GM23248 (cell line): Measurements from ENCODE around the gene NUCB1. TPM values are rescaled to one million over a fixed set of nuclear protein-coding genes. Genes with fewer than 3 reads are reported as not detected.
"Not testable (repeated sequence)": the region's sequence is repeated elsewhere in the genome, so short reads cannot be mapped to it uniquely, and the experiment has no call there.

Experiments
- DNase-seq: peaks from one replicate; pipeline ENCODE4 v3.0.0-alpha.2; 2015
- H2AFZ ChIP-seq: fragments of 200-600 bp; sonication (generic); 2 replicates; pipeline ENCODE4 v1.6.1; 2016; ENCODE audit warnings: antibody characterized with exemption
- H3F3A ChIP-seq: fragments of 200-600 bp; sonication (generic); 2 replicates; pipeline ENCODE4 v1.6.1; 2016; ENCODE audit warnings: mild to moderate bottlenecking, antibody characterized with exemption, mixed run types; ENCODE audit not compliant: insufficient read depth
- H3K27ac ChIP-seq: fragments of 200-600 bp; sonication (generic); 2 replicates; pipeline ENCODE4 v1.5.1; 2016; ENCODE audit warnings: mild to moderate bottlenecking
- H3K27me3 ChIP-seq: fragments of 200-600 bp; sonication (generic); replicated peaks from 2 replicates; pipeline ENCODE4 v1.6.1; 2016; ENCODE audit warnings: mild to moderate bottlenecking; ENCODE audit not compliant: insufficient read depth
- H3K36me3 ChIP-seq: fragments of 200-600 bp; sonication (generic); 2 replicates; pipeline ENCODE4 v1.6.1; 2016; ENCODE audit warnings: low read depth, mild to moderate bottlenecking
- H3K4me1 ChIP-seq: fragments of 200-600 bp; sonication (generic); 2 replicates; pipeline ENCODE4 v1.6.1; 2016; ENCODE audit warnings: mild to moderate bottlenecking; ENCODE audit not compliant: insufficient read depth
- H3K4me2 ChIP-seq: fragments of 200-600 bp; sonication (generic); one replicate; pipeline ENCODE4 v1.6.1; 2016; ENCODE audit warnings: mild to moderate bottlenecking; ENCODE audit not compliant: unreplicated experiment
- H3K4me3 ChIP-seq: fragments of 200-600 bp; sonication (generic); 2 replicates; pipeline ENCODE4 v1.5.1; 2016; ENCODE audit warnings: mild to moderate bottlenecking
- H3K79me2 ChIP-seq: fragments of 200-600 bp; sonication (generic); 2 replicates; pipeline ENCODE4 v1.6.1; 2016; ENCODE audit warnings: mild to moderate bottlenecking; ENCODE audit not compliant: insufficient read depth
- H3K9ac ChIP-seq: fragments of 200-600 bp; sonication (generic); 2 replicates; pipeline ENCODE4 v1.6.1; 2016; ENCODE audit warnings: mild to moderate bottlenecking
- H3K9me2 ChIP-seq: fragments of 200-600 bp; sonication (generic); 2 replicates; pipeline ENCODE4 v1.6.1; 2016; ENCODE audit warnings: mixed run types, mild to moderate bottlenecking, moderate library complexity; ENCODE audit not compliant: insufficient read depth
- H3K9me3 ChIP-seq: fragments of 200-600 bp; sonication (generic); one replicate; pipeline ENCODE4 v1.6.1; 2017; ENCODE audit warnings: low read depth
- H4K20me1 ChIP-seq: fragments of 200-600 bp; sonication (generic); 2 replicates; pipeline ENCODE4 v1.6.0; 2016; ENCODE audit not compliant: insufficient read depth
- EZH2 ChIP-seq: fragments of 200-600 bp; sonication (generic); IDR thresholded peaks from 2 replicates; pipeline ENCODE4 v1.6.1; 2018; ENCODE audit warnings: antibody characterized with exemption, mild to moderate bottlenecking; ENCODE audit not compliant: insufficient read depth, poor library complexity, severe bottlenecking
- EZH2phosphoT487 ChIP-seq: fragments of 200-600 bp; sonication (generic); IDR thresholded peaks from 2 replicates; pipeline ENCODE4 v1.6.1; 2018; ENCODE audit warnings: antibody characterized with exemption, moderate library complexity, mild to moderate bottlenecking, low read depth; ENCODE audit not compliant: insufficient read depth
- WGBS, 2 experiments: methylation state at CpG; one replicate each; pipeline ENCODE4 v1.1.6; 2015 to 2017; ENCODE audit warnings: low lambda C conversion rate in 2 of 2, low coverage in 1 of 2; ENCODE audit errors: missing lambda C conversion rate in 2 of 2; 5-methylcytosine and 5-hydroxymethylcytosine counted together
- in situ Hi-C: fragments of 300-500 bp; cut with MboI; formaldehyde crosslinking; loops from 2 replicates; pipeline ENCODE4 v1.15.0; 2020
- polyA plus RNA-seq: library from polyadenylated mRNA; unstranded; fragments of >200 nt; fragmentation: Nextera tagmentation; extraction: Ambion mirVana; gene quantifications from 2 replicates; pipeline ENCODE4 v1.2.1, GENCODE V29; 2016
- total RNA-seq: library from RNA; depleted of rRNA; stranded (reverse); fragments of >200 nt; shearing (Covaris generic); gene quantifications from 2 replicates; pipeline ENCODE4 v1.2.3, GENCODE V29; 2014

NUCB1 gene
- total and polyA plus RNA-seq, 2 experiments from 2014 or later = 401 to 412 TPM

GRCh38 chr19:48907671-48908070 lies 7.6 kb downstream of the NUCB1 start:
- no peaks in the 10 kb centered on the region for H3K27me3 ChIP-seq
- no peak overlapping the region for H3K27ac ChIP-seq
- H3K9ac ChIP-seq = no peak overlapping the region
- H3F3A ChIP-seq = no peaks in the 10 kb centered on the region
- H3K4me1 ChIP-seq = no peaks in the 10 kb centered on the region
- peaks cover 34% of the 10 kb centered on the region; the same call in 1 of the 2 replicates for H3K36me3 ChIP-seq
- TF ChIP-seq EZH2 = no peak
- TF ChIP-seq EZH2phosphoT487 = no peak
- no peak for DNase-seq
- no peaks in the 10 kb centered on the region for H4K20me1 ChIP-seq
- H3K4me3 ChIP-seq = no peak overlapping the region
- H3K4me2 ChIP-seq = no peak overlapping the region
- in situ Hi-C loops = no loop called here
- H3K79me2 ChIP-seq = peaks cover 12% of the 10 kb centered on the region; the same call in 1 of the 2 replicates
- 95% methylated on average over 13 to 14 of the region's 14 CpGs for WGBS, 2 experiments
- no peak overlapping the region for H2AFZ ChIP-seq
- H3K9me3 ChIP-seq = no peaks in the 10 kb centered on the region
- H3K9me2 ChIP-seq = no peaks in the 10 kb centered on the region

GRCh38 chr19:48909424-48910077 lies 9.4 kb downstream of the NUCB1 start:
- H3K4me2 ChIP-seq, H3K79me2 ChIP-seq, H3K27ac ChIP-seq, H3K9me2 ChIP-seq, DNase-seq, H3K27me3 ChIP-seq, H3K9me3 ChIP-seq, H3K9ac ChIP-seq, H3K4me1 ChIP-seq, in situ Hi-C loops, H2AFZ ChIP-seq, H3F3A ChIP-seq, H3K4me3 ChIP-seq, H4K20me1 ChIP-seq: not testable (repeated sequence)
- peaks cover 33% of the 10 kb centered on the region; the same call in 1 of the 2 replicates for H3K36me3 ChIP-seq
- WGBS, 2 experiments = 97 to 98% methylated on average over 11 of the region's 11 CpGs

GRCh38 chr19:48910803-48911202 lies 10.7 kb downstream of the NUCB1 start:
- Histone ChIP-seq H3K4me1 (no peaks in the 10 kb centered on the region), H3K9ac (no peak overlapping the region), H3K4me3 (no peak overlapping the region), H3K79me2 (no peaks in the 10 kb centered on the region), H3F3A (no peaks in the 10 kb centered on the region), H3K27ac (no peak overlapping the region), H3K27me3 (no peaks in the 10 kb centered on the region), H3K4me2 (no peak overlapping the region), H3K9me3 (no peaks in the 10 kb centered on the region), H4K20me1 (no peaks in the 10 kb centered on the region), H2AFZ (no peak overlapping the region), H3K9me2 (no peaks in the 10 kb centered on the region), H3K36me3 (peaks cover 27% of the 10 kb centered on the region; the same call in 1 of the 2 replicates)
- 68 to 88% methylated on average over 2 of the region's 2 CpGs for WGBS, 2 experiments
- TF ChIP-seq EZH2phosphoT487 = no peak
- no peak for TF ChIP-seq EZH2
- DNase-seq = no peak
- in situ Hi-C loops = no loop called here

GRCh38 chr19:48913114-48913889 lies 13.2 kb downstream of the NUCB1 start:
- peaks cover 33% of the 10 kb centered on the region; the same call in 1 of the 2 replicates for H3K36me3 ChIP-seq
- 74 to 77% methylated on average over 8 to 9 of the region's 9 CpGs for WGBS, 2 experiments
- H4K20me1 ChIP-seq = no peaks in the 10 kb centered on the region
- H3K9me2 ChIP-seq = no peaks in the 10 kb centered on the region
- no peak overlapping the region for H3K4me2 ChIP-seq
- no peak overlapping the region for H2AFZ ChIP-seq
- no peaks in the 10 kb centered on the region for H3K9me3 ChIP-seq
- no peak overlapping the region for H3K9ac ChIP-seq
- H3K27me3 ChIP-seq = no peaks in the 10 kb centered on the region
- H3K27ac ChIP-seq = no peak overlapping the region
- TF ChIP-seq EZH2 = no peak
- no peak for TF ChIP-seq EZH2phosphoT487
- H3K4me1 ChIP-seq = no peaks in the 10 kb centered on the region
- H3K79me2 ChIP-seq = no peaks in the 10 kb centered on the region
- in situ Hi-C loops = no loop called here
- H3F3A ChIP-seq = no peaks in the 10 kb centered on the region
- no peak overlapping the region for H3K4me3 ChIP-seq
- peak; percentile 22 for DNase-seq
